ENCODE data around the gene GPR25. TPM values are rescaled to one million over a fixed set of nuclear protein-coding genes. Genes with fewer than 3 reads are reported as not detected.
"Not testable (repeated sequence)": the region's sequence is repeated elsewhere in the genome, so short reads cannot be mapped to it uniquely, and the experiment has no call there.

GPR25 gene
- total RNA-seq, 4 donors from 2014 or later = 0.48 TPM; not detected in 3

GRCh38 chr1:200909757-200910239 lies 37.0 kb downstream of the GPR25 start:
- no peak for DNase-seq
- intact Hi-C loops (cut with DNase I; ENCODE audit: low total_unique reads) = no loop called here
- in situ Hi-C loops (cut with MboI; ENCODE audit: low pct_ligation_motif_present in 1 of 4, low pct_unique_long_range_greater_than_20kb in 1 of 4, low sequenced_read_pairs in 3 of 4) = no loop called here
- TF ChIP-seq EP300 (IDR thresholded peaks at IDR 0.05; ENCODE audit: low read depth) (no peak), CTCF (IDR thresholded peaks at IDR 0.05) (no peak), POLR2AphosphoS5 (IDR thresholded peaks at IDR 0.05) (no peak)
- Histone ChIP-seq H3K36me3 (no peaks in the 10 kb centered on the region), H3K4me3 (no peak overlapping the region), H3K27ac (peak overlapping the region in 3 of 4 donors; percentile 84 to 89 (median 86)), H3K9me3 (no peaks in the 10 kb centered on the region), H3K27me3 (no peaks in the 10 kb centered on the region), H3K4me1 (peaks cover 19 to 61% (median 44%) of the 10 kb centered on the region in 4 donors)
- WGBS, 2 donors (ENCODE audit: low coverage in 1 of 2) = 78 to 81% methylated on average over 4 of the region's 4 CpGs

- Histone ChIP-seq H3K4me1 (peaks cover 19 to 48% (median 35%) of the 10 kb centered on the region in 4 donors), H3K27ac (peak overlapping the region in 1 of 4 donors; percentile 5), H3K36me3 (no peaks in the 10 kb centered on the region), H3K4me3 (no peak overlapping the region), H3K9me3 (no peaks in the 10 kb centered on the region), H3K27me3 (no peaks in the 10 kb centered on the region)
- no peak for DNase-seq
- intact Hi-C loops (cut with DNase I; ENCODE audit: low total_unique reads) (no loop called here), in situ Hi-C loops (cut with MboI; ENCODE audit: low pct_ligation_motif_present in 1 of 4, low pct_unique_long_range_greater_than_20kb in 1 of 4, low sequenced_read_pairs in 3 of 4) (no loop called here)
- TF ChIP-seq CTCF (IDR thresholded peaks at IDR 0.05) (no peak), EP300 (IDR thresholded peaks at IDR 0.05; ENCODE audit: low read depth) (no peak), POLR2AphosphoS5 (IDR thresholded peaks at IDR 0.05) (no peak), POLR2A (IDR thresholded peaks at IDR 0.05) (no peak)
- WGBS, 2 donors (ENCODE audit: low coverage in 1 of 2) = 93 to 100% methylated on average over 1 to 24 of the region's 24 CpGs
Measured at GRCh38 chr1:200911361-200911760, 38.6 kb downstream of the GPR25 start.

GRCh38 chr1:200911936-200912335 lies 39.2 kb downstream of the GPR25 start:
- H3K36me3 ChIP-seq; H3K9me3 ChIP-seq; H3K4me3 ChIP-seq; DNase-seq; H3K27me3 ChIP-seq; in situ Hi-C loops (cut with MboI; ENCODE audit: low pct_ligation_motif_present in 1 of 4, low pct_unique_long_range_greater_than_20kb in 1 of 4, low sequenced_read_pairs in 3 of 4); intact Hi-C loops (cut with DNase I; ENCODE audit: low total_unique reads): not testable (repeated sequence)
- H3K27ac ChIP-seq = peak overlapping the region; percentile 34 to 65 (median 45)
- peaks cover 13 to 48% (median 33%) of the 10 kb centered on the region in 4 donors for H3K4me1 ChIP-seq
- WGBS, 2 donors (ENCODE audit: low coverage in 1 of 2) = 96% methylated on average over 15 of the region's 21 CpGs; no CpG with 5 or more reads in 1 of the 2 donors

GRCh38 chr1:200912737-200913407 lies 40.1 kb downstream of the GPR25 start:
- intact Hi-C loops (cut with DNase I; ENCODE audit: low total_unique reads) = no loop called here

More at GRCh38 chr1:200912737-200913407, 40.1 kb downstream of the GPR25 start:
- in situ Hi-C loops (cut with MboI; ENCODE audit: low pct_ligation_motif_present in 1 of 4, low pct_unique_long_range_greater_than_20kb in 1 of 4, low sequenced_read_pairs in 3 of 4) = no loop called here
- Histone ChIP-seq H3K27me3 (no peaks in the 10 kb centered on the region), H3K4me3 (no peak overlapping the region), H3K36me3 (no peaks in the 10 kb centered on the region), H3K9me3 (no peaks in the 10 kb centered on the region), H3K27ac (peak overlapping the region; percentile 34 to 65 (median 45)), H3K4me1 (peaks cover 4 to 45% (median 30%) of the 10 kb centered on the region in 4 donors)
- TF ChIP-seq EP300 (IDR thresholded peaks at IDR 0.05; ENCODE audit: low read depth) (no peak), POLR2A (IDR thresholded peaks at IDR 0.05) (peak; percentile 13), CTCF (IDR thresholded peaks at IDR 0.05) (no peak), POLR2AphosphoS5 (IDR thresholded peaks at IDR 0.05) (peak in 2 of 3 donors; percentile 6 to 46)
- peak; percentile 76 for DNase-seq
- WGBS, 2 donors (ENCODE audit: low coverage in 1 of 2) = 66 to 100% methylated on average over 1 to 13 of the region's 13 CpGs
